CD4-positive, alpha-beta T cell treated with Interleukin-4 for 1 hour (primary cell): ENCODE measurements around the gene ATP2B2.

Experiments
- DNase-seq, 2 donors: peaks; one replicate each; pipeline ENCODE4 v3.0.0-alpha.2; 2020 to 2022

The ATP2B2 gene

GRCh38 chr3:10356461-10356981 lies 148.9 kb downstream of the ATP2B2 start:
- DNase-seq = no peak

GRCh38 chr3:10354361-10355015 lies 150.9 kb downstream of the ATP2B2 start:
- no peak for DNase-seq

GRCh38 chr3:10353661-10354360 lies 151.6 kb downstream of the ATP2B2 start:
- DNase-seq = no peak

- no peak for DNase-seq
Measured at GRCh38 chr3:10353160-10353559, 152.2 kb downstream of the ATP2B2 start.

- no peak for DNase-seq
Measured at GRCh38 chr3:10352146-10352911, 153.1 kb downstream of the ATP2B2 start.

- no peak for DNase-seq
Measured at GRCh38 chr3:10351013-10351735, 154.2 kb downstream of the ATP2B2 start.

GRCh38 chr3:10350324-10350985 lies 154.9 kb downstream of the ATP2B2 start:
- DNase-seq = no peak

GRCh38 chr3:10349801-10350200 lies 155.6 kb downstream of the ATP2B2 start:
- no peak for DNase-seq

GRCh38 chr3:10348404-10348721 lies 157.0 kb downstream of the ATP2B2 start:
- no peak for DNase-seq

GRCh38 chr3:10347648-10348403 lies 157.6 kb downstream of the ATP2B2 start:
- DNase-seq = no peak

- no peak for DNase-seq
Measured at GRCh38 chr3:10345911-10346310, 159.5 kb downstream of the ATP2B2 start.

GRCh38 chr3:10344944-10345575 lies 160.3 kb downstream of the ATP2B2 start:
- DNase-seq = no peak

- peak; percentile 51 to 59 for DNase-seq
Measured at GRCh38 chr3:10344147-10344943, 161.0 kb downstream of the ATP2B2 start.

- no peak for DNase-seq
Measured at GRCh38 chr3:10343526-10343925, 161.9 kb downstream of the ATP2B2 start.

- DNase-seq = no peak
Measured at GRCh38 chr3:10342781-10343180, 162.6 kb downstream of the ATP2B2 start.

- no peak for DNase-seq
Measured at GRCh38 chr3:10341901-10342398, 163.4 kb downstream of the ATP2B2 start.

GRCh38 chr3:10340476-10340875 lies 164.9 kb downstream of the ATP2B2 start:
- no peak for DNase-seq

- no peak for DNase-seq
Measured at GRCh38 chr3:10340046-10340445, 165.3 kb downstream of the ATP2B2 start.

- no peak for DNase-seq
Measured at GRCh38 chr3:10339376-10339955, 165.9 kb downstream of the ATP2B2 start.
